Thyroid gland (tissue), 4 donors: ENCODE results near the gene BCL2L1. TPM values are rescaled to one million over a fixed set of nuclear protein-coding genes. Genes with fewer than 3 reads are reported as not detected.
A peak's percentile ranks its signal among the peaks of the same experiment; 100 is the strongest.

ENCODE experiments used
- DNase-seq, 2 donors: peaks; one replicate each; pipeline ENCODE4 v3.0.0-alpha.2; 2019
- H3K27ac ChIP-seq, 3 donors: fragments of 200-600 bp; sonication (generic); 1 replicate in 2 of 3; 2 replicates in 1 of 3; pipeline ENCODE4 v1.5.1; 2016 to 2019; ENCODE audit warnings: mild to moderate bottlenecking in 1 of 3, moderate library complexity in 1 of 3
- H3K27me3 ChIP-seq: fragments of 200-600 bp; sonication (generic); one replicate; pipeline ENCODE4 v1.5.1; 2019
- H3K36me3 ChIP-seq, 2 donors: fragments of 200-600 bp; sonication (generic); one replicate each; pipeline ENCODE4 v1.5.1; 2016 to 2019
- H3K4me1 ChIP-seq, 2 donors: fragments of 200-600 bp; sonication (generic); one replicate each; pipeline ENCODE4 v1.5.1; 2017 to 2019
- H3K4me3 ChIP-seq, 3 donors: fragments of 200-600 bp; sonication (generic); replicated peaks in 1 of 3; 1 replicate in 2 of 3; 2 replicates in 1 of 3; pipeline ENCODE4 v1.5.1; 2016; ENCODE audit warnings: mild to moderate bottlenecking in 1 of 3
- H3K9me3 ChIP-seq: fragments of 200-600 bp; sonication (generic); one replicate; pipeline ENCODE4 v1.5.1; 2017
- CTCF ChIP-seq, 6 experiments: fragments of 200-600 bp in 3 of 6; fragments of 450-650 bp in 3 of 6; sonication (generic) in 3 of 6; IDR thresholded peaks; one replicate each; pipeline ENCODE4 v1.5.1; 2016 to 2019; ENCODE audit warnings: antibody characterized with exemption in 6 of 6, mild to moderate bottlenecking in 2 of 6, inconsistent platforms in 1 of 6, moderate library complexity in 1 of 6
- POLR2A ChIP-seq, 2 donors: fragments of 450-650 bp; IDR thresholded peaks; one replicate each; pipeline ENCODE4 v1.6.1; 2017; ENCODE audit warnings: antibody characterized with exemption in 2 of 2, mild to moderate bottlenecking in 2 of 2, moderate library complexity in 1 of 2
- WGBS, 2 donors: methylation state at CpG; one replicate each; pipeline ENCODE4 v1.1.5; 2017; 5-methylcytosine and 5-hydroxymethylcytosine counted together
- intact Hi-C: fragments of 100-400 bp; cut with DNase I; formaldehyde crosslinking; loops from one replicate; pipeline ENCODE4 v1.15.1; 2023
- total RNA-seq, 4 donors: library from RNA; depleted of rRNA; stranded (reverse); fragments of >200 nt; gene quantifications; one replicate each; pipeline ENCODE4 v1.2.3, GENCODE V29; 2016

The BCL2L1 gene
- total RNA-seq, 4 donors from 2014 or later: 110 to 154 (median 125) TPM

DNA sequence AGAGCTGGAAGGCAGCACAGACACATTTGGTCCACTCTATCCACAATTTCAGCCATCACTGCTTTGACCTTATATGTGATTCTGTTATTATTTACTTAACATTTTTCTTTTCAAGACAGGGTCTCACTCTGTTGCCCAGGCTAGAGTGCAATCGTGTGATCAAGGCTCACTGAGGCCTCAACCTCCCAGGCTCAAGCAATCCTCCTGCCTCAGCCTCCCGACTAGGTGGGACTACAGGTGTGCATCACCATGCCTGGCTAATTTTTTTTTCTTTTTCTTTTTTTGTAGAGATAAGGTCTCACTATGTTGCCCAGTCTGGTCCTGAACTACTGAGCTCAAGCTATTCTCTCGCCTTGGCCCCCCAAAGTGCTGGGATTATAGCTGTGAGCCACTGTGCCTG is 40.3 kb downstream of the BCL2L1 start:
- no peak for TF ChIP-seq CTCF (IDR thresholded peaks at IDR 0.05)
- TF ChIP-seq POLR2A (IDR thresholded peaks at IDR 0.05): no peak
- DNase-seq: no peak
- Histone ChIP-seq H3K27ac (no peak overlapping the region), H3K4me3 (no peak overlapping the region), H3K9me3 (no peaks in the 10 kb centered on the region), H3K27me3 (no peaks in the 10 kb centered on the region), H3K36me3 (no peaks in the 10 kb centered on the region), H3K4me1 (peaks cover 44 to 79% of the 10 kb centered on the region in 2 donors)
- intact Hi-C loops: no loop called here
- WGBS, 2 donors: 97 to 98% methylated on average over 3 of the region's 3 CpGs

GRCh38 chr20:31681769-31682168 is 40.9 kb downstream of the BCL2L1 start:
- no peak for TF ChIP-seq POLR2A (IDR thresholded peaks at IDR 0.05)
- no peak for TF ChIP-seq CTCF (IDR thresholded peaks at IDR 0.05)
- no peak for DNase-seq
- WGBS, 2 donors: 85 to 97% methylated on average over 3 of the region's 3 CpGs
- intact Hi-C loops: no loop called here
- Histone ChIP-seq H3K9me3 (no peaks in the 10 kb centered on the region), H3K4me1 (peaks cover 46 to 83% of the 10 kb centered on the region in 2 donors), H3K27me3 (no peaks in the 10 kb centered on the region), H3K36me3 (no peaks in the 10 kb centered on the region), H3K27ac (peak overlapping the region in 1 of 3 donors; percentile 80), H3K4me3 (no peak overlapping the region)

- H3K4me3 ChIP-seq: no peak overlapping the region
- H3K27me3 ChIP-seq: no peaks in the 10 kb centered on the region
- H3K27ac ChIP-seq: peak overlapping the region in 1 of 3 donors; percentile 80
- no peak for TF ChIP-seq POLR2A (IDR thresholded peaks at IDR 0.05)
- no peak for TF ChIP-seq CTCF (IDR thresholded peaks at IDR 0.05)
- H3K9me3 ChIP-seq: no peaks in the 10 kb centered on the region
- no peak for DNase-seq
- H3K4me1 ChIP-seq: peaks cover 45 to 83% of the 10 kb centered on the region in 2 donors
- no peaks in the 10 kb centered on the region for H3K36me3 ChIP-seq
- intact Hi-C loops: no loop called here
- WGBS, 2 donors: 85 to 91% methylated on average over 7 of the region's 7 CpGs
These were observed 41.4 kb downstream of the BCL2L1 start for GRCh38 chr20:31681128-31681727.

GRCh38 chr20:31680286-31681127 is 42.2 kb downstream of the BCL2L1 start:
- TF ChIP-seq POLR2A (IDR thresholded peaks at IDR 0.05) (no peak), CTCF (IDR thresholded peaks at IDR 0.05) (no peak)
- Histone ChIP-seq H3K27me3 (no peaks in the 10 kb centered on the region), H3K4me3 (no peak overlapping the region), H3K27ac (peak overlapping the region in 1 of 3 donors; percentile 80), H3K9me3 (no peaks in the 10 kb centered on the region), H3K4me1 (peaks cover 44 to 83% of the 10 kb centered on the region in 2 donors), H3K36me3 (no peaks in the 10 kb centered on the region)
- intact Hi-C loops: no loop called here
- 86 to 87% methylated on average over 7 of the region's 7 CpGs for WGBS, 2 donors
- no peak for DNase-seq
